ENCODE measurements around the gene ARHGAP29. TPM values are rescaled to one million over a fixed set of nuclear protein-coding genes. Genes with fewer than 3 reads are reported as not detected.

ARHGAP29 gene
- total RNA-seq, 1 donor from 2014 or later: 285 TPM

GRCh38 chr1:94124538-94124937, 112.8 kb downstream of the ARHGAP29 start:
- no peak for DNase-seq (ENCODE audit: low read depth)

GRCh38 chr1:94122201-94122970, 115.0 kb downstream of the ARHGAP29 start:
- no peak for DNase-seq (ENCODE audit: low read depth)

Other genes with a start within 250 kb of the ARHGAP29 start
- 0.52 and 1.3 TPM in 2 replicates for gene ABCA4, start 116.4 kb downstream of the ARHGAP29 start, total RNA-seq
- 66.9 and 77.2 TPM in 2 replicates for gene ABCD3, start 180.8 kb upstream of the ARHGAP29 start, total RNA-seq